Panc1 (cell line): ENCODE results near the gene SOBP. TPM values are rescaled to one million over a fixed set of nuclear protein-coding genes. Genes with fewer than 3 reads are reported as not detected.

Source experiments
- ATAC-seq: fragments of 200-7000 bp; cut with Tn5 transposase; 2 replicates; pipeline ENCODE4 v1.9.1; 2020; ENCODE audit warnings: mild to moderate bottlenecking, moderate library complexity
- BruUV-seq: library from RNA; stranded (reverse); fragments of 400-500 nt; replicated peaks from 2 replicates; lab custom pipeline; 2021; lab: Mats Ljungman, UMichigan
- CTCF ChIA-PET: fragments of 300-600 bp; sonication (Branson Sonifier 250); formaldehyde crosslinking; loops from one replicate; lab custom pipeline; 2022; ENCODE audit warnings: antibody characterized with exemption; lab: Charles Lee
- POLR2A ChIA-PET: fragments of 300-600 bp; sonication (Branson Sonifier 250); formaldehyde crosslinking; loops from one replicate; lab custom pipeline; 2022; ENCODE audit warnings: antibody characterized with exemption; lab: Charles Lee
- DNase-seq: peaks from one replicate; pipeline ENCODE4 v3.0.0-alpha.2; 2010; ENCODE audit warnings: low read depth, low spot score
- H3K27ac ChIP-seq: 2 replicates; pipeline ENCODE4 v1.5.1; 2011; ENCODE audit warnings: mild to moderate bottlenecking, low read length, inconsistent platforms
- H3K27me3 ChIP-seq: fragments of 200-500 bp; sonication (Bioruptor generic); 2 replicates; pipeline ENCODE4 v1.6.0; 2014; ENCODE audit warnings: low read length, inconsistent platforms; ENCODE audit not compliant: control insufficient read depth, insufficient read depth
- H3K36me3 ChIP-seq: fragments of 200-500 bp; sonication (Bioruptor generic); 2 replicates; pipeline ENCODE4 v1.5.1; 2014; ENCODE audit warnings: inconsistent platforms, mild to moderate bottlenecking, low read length, moderate library complexity; ENCODE audit not compliant: control insufficient read depth, insufficient read depth
- H3K4me1 ChIP-seq: 2 replicates; pipeline ENCODE4 v1.5.1; 2011; ENCODE audit warnings: inconsistent platforms, mild to moderate bottlenecking, low read length, moderate library complexity; ENCODE audit not compliant: control insufficient read depth, insufficient read depth
- H3K4me3 ChIP-seq, 2 experiments: 2 replicates each; pipeline ENCODE4 v1.5.1; 2011 to 2012; ENCODE audit warnings: low read depth in 2 of 2, low read length in 2 of 2, mild to moderate bottlenecking in 2 of 2, inconsistent platforms in 1 of 2, moderate library complexity in 1 of 2
- H3K9me3 ChIP-seq: fragments of 200-500 bp; sonication (Bioruptor generic); 2 replicates; pipeline ENCODE4 v1.5.1; 2014; ENCODE audit warnings: low read depth, mild to moderate bottlenecking, inconsistent platforms, low read length, moderate library complexity; ENCODE audit not compliant: control insufficient read depth, insufficient read depth
- POLR2AphosphoS5 ChIP-seq: IDR thresholded peaks from 2 replicates; pipeline ENCODE4 v1.6.1; 2012; ENCODE audit warnings: mild to moderate bottlenecking, low read depth, low read length, moderate library complexity
- SIN3A ChIP-seq: IDR thresholded peaks from 2 replicates; pipeline ENCODE4 v1.6.1; 2012; ENCODE audit warnings: low read depth, mild to moderate bottlenecking, low read length, moderate library complexity, borderline replicate concordance; ENCODE audit not compliant: insufficient read depth
- TCF7L2 ChIP-seq: IDR thresholded peaks from 2 replicates; pipeline ENCODE4 v1.6.1; 2011; ENCODE audit warnings: mild to moderate bottlenecking, low read depth, low read length, inconsistent platforms
- in situ Hi-C: cut with HindIII; loops from 2 replicates; pipeline ENCODE4 v1.10.0; 2016; ENCODE audit warnings: low sequenced_read_pairs, low pct_unique_long_range_greater_than_20kb
- intact Hi-C: fragments of 100-400 bp; cut with micrococcal nuclease; formaldehyde crosslinking; loops from one replicate; pipeline ENCODE4 v1.10.0; 2022; ENCODE audit not compliant: unreplicated experiment
- total RNA-seq: library from RNA; stranded (reverse); gene quantifications from one replicate; pipeline ENCODE4 v1.2.1, GENCODE V29; 2021; ENCODE audit not compliant: unreplicated experiment
- TF ChIP-seq, protein P1 (sequence below), 2 experiments: IDR thresholded peaks; 2 replicates each; pipeline ENCODE4 v1.6.1; 2011 to 2012; ENCODE audit warnings: low read depth in 2 of 2, control low read depth in 1 of 2, low read length in 1 of 2, mild to moderate bottlenecking in 1 of 2, moderate library complexity in 1 of 2; ENCODE audit not compliant: insufficient read depth in 1 of 2
- TF ChIP-seq, protein P2 (sequence below): fragments of 450-650 bp; IDR thresholded peaks from 2 replicates; pipeline ENCODE4 v1.5.1; 2017; ENCODE audit warnings: mild to moderate bottlenecking

SOBP gene
- total RNA-seq, 1 experiment from 2014 or later: 9.0 TPM

DNA sequence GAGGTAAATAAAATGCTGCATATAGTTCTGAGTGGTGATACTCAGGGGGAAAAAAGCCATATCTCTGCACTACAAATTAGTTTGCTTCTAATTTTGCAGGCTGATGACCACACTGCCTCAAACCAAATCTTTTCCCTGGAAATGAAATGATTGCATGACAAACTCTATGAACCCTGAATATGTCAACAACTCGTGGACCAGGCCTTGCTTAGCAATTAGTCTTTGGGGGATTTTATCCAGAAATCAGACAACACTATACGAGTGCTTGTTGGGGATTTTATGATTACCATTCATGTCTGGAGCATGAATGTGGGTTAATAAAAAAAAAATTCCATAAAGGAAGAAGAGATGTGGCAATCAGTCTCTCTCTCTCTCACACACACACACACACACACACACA is 42.0 kb downstream of the SOBP start:
- Histone ChIP-seq H3K4me1 (no peaks in the 10 kb centered on the region), H3K9me3 (no peaks in the 10 kb centered on the region), H3K36me3 (no peaks in the 10 kb centered on the region), H3K4me3 (no peak overlapping the region), H3K27me3 (no peaks in the 10 kb centered on the region), H3K27ac (no peak overlapping the region)
- in situ Hi-C loops (no loop called here), intact Hi-C loops (no loop called here)
- ChIA-PET POLR2A (no interaction called here), CTCF (no interaction called here)
- no peak for ATAC-seq
- no TSS peak for BruUV-seq
- TF ChIP-seq SIN3A (no peak), TCF7L2 (no peak), POLR2AphosphoS5 (no peak)
- TF ChIP-seq, protein P1, sequence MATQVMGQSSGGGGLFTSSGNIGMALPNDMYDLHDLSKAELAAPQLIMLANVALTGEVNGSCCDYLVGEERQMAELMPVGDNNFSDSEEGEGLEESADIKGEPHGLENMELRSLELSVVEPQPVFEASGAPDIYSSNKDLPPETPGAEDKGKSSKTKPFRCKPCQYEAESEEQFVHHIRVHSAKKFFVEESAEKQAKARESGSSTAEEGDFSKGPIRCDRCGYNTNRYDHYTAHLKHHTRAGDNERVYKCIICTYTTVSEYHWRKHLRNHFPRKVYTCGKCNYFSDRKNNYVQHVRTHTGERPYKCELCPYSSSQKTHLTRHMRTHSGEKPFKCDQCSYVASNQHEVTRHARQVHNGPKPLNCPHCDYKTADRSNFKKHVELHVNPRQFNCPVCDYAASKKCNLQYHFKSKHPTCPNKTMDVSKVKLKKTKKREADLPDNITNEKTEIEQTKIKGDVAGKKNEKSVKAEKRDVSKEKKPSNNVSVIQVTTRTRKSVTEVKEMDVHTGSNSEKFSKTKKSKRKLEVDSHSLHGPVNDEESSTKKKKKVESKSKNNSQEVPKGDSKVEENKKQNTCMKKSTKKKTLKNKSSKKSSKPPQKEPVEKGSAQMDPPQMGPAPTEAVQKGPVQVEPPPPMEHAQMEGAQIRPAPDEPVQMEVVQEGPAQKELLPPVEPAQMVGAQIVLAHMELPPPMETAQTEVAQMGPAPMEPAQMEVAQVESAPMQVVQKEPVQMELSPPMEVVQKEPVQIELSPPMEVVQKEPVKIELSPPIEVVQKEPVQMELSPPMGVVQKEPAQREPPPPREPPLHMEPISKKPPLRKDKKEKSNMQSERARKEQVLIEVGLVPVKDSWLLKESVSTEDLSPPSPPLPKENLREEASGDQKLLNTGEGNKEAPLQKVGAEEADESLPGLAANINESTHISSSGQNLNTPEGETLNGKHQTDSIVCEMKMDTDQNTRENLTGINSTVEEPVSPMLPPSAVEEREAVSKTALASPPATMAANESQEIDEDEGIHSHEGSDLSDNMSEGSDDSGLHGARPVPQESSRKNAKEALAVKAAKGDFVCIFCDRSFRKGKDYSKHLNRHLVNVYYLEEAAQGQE (IDR thresholded peaks at IDR 0.05; ENCODE audit: insufficient read depth in 1 of 2, low read depth in 2 of 2, low read length in 1 of 2): no peak
- TF ChIP-seq, protein P2, sequence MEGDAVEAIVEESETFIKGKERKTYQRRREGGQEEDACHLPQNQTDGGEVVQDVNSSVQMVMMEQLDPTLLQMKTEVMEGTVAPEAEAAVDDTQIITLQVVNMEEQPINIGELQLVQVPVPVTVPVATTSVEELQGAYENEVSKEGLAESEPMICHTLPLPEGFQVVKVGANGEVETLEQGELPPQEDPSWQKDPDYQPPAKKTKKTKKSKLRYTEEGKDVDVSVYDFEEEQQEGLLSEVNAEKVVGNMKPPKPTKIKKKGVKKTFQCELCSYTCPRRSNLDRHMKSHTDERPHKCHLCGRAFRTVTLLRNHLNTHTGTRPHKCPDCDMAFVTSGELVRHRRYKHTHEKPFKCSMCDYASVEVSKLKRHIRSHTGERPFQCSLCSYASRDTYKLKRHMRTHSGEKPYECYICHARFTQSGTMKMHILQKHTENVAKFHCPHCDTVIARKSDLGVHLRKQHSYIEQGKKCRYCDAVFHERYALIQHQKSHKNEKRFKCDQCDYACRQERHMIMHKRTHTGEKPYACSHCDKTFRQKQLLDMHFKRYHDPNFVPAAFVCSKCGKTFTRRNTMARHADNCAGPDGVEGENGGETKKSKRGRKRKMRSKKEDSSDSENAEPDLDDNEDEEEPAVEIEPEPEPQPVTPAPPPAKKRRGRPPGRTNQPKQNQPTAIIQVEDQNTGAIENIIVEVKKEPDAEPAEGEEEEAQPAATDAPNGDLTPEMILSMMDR: no peak
- DNase-seq: no peak

DNA sequence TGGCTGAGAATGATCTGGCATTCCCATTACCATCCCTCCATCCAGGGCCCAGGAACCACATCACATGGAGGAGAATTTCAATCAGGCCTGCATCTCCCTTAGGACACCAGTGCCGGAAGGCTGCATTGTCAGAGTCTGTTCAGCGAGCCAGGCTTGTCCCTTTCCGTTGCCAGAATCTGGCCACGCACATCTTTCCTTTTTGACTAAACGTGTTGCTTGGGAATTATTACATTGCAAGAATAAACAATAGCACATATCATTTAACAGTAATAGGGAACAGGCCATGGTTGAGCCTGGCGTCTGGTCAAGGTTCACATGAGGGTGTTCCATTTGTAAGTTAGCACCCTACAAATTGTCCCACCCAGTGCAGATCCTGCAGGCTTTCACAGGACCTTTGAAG is 42.8 kb downstream of the SOBP start:
- no peak for ATAC-seq
- intact Hi-C loops: no loop called here
- TF ChIP-seq, protein P2: no peak
- TF ChIP-seq TCF7L2 (no peak), POLR2AphosphoS5 (no peak), SIN3A (no peak)
- TF ChIP-seq, protein P1 (IDR thresholded peaks at IDR 0.05; ENCODE audit: insufficient read depth in 1 of 2, low read depth in 2 of 2, low read length in 1 of 2): no peak
- CTCF ChIA-PET: interaction anchor here (0.7 kb wide), 1 partner anchor 255 kb away, joined by 6 read pairs; no protein-coding TSS in a partner anchor
- Histone ChIP-seq H3K4me3 (no peak overlapping the region), H3K4me1 (no peaks in the 10 kb centered on the region), H3K27me3 (no peaks in the 10 kb centered on the region), H3K9me3 (no peaks in the 10 kb centered on the region), H3K36me3 (no peaks in the 10 kb centered on the region), H3K27ac (no peak overlapping the region)
- no peak for DNase-seq
- POLR2A ChIA-PET: no interaction called here
- no TSS peak for BruUV-seq
- in situ Hi-C loops: no loop called here
